Sigmoid colon (tissue), 7 donors: Measurements from ENCODE around the gene TAF11L11. TPM values are rescaled to one million over a fixed set of nuclear protein-coding genes. Genes with fewer than 3 reads are reported as not detected.
"Not testable (repeated sequence)": the region's sequence is repeated elsewhere in the genome, so short reads cannot be mapped to it uniquely, and the experiment has no call there.

ENCODE experiments used
- DNase-seq: peaks from one replicate; pipeline ENCODE4 v3.0.0-alpha.2; 2019
- H3K27ac ChIP-seq, 4 donors: fragments of 200-600 bp; sonication (generic); one replicate each; pipeline ENCODE4 v1.5.1; 2016 to 2019; ENCODE audit warnings: mild to moderate bottlenecking in 1 of 4
- H3K27me3 ChIP-seq, 3 donors: fragments of 200-600 bp; sonication (generic); one replicate each; pipeline ENCODE4 v1.5.1; 2019; ENCODE audit warnings: mild to moderate bottlenecking in 1 of 3
- H3K36me3 ChIP-seq, 4 donors: fragments of 200-600 bp; sonication (generic); one replicate each; pipeline ENCODE4 v1.5.1; 2016 to 2019
- H3K4me1 ChIP-seq, 4 donors: fragments of 200-600 bp; sonication (generic); one replicate each; pipeline ENCODE4 v1.5.1; 2017 to 2019
- H3K4me3 ChIP-seq, 4 donors: fragments of 200-600 bp; sonication (generic); one replicate each; pipeline ENCODE4 v1.5.1; 2017 to 2019; ENCODE audit warnings: mild to moderate bottlenecking in 2 of 4, moderate library complexity in 1 of 4
- H3K9me3 ChIP-seq, 4 donors: fragments of 200-600 bp in 3 of 4; sonication (generic) in 3 of 4; one replicate each; pipeline versions ENCODE4 v1.5.1 to v1.6.1; 2013 to 2019
- CTCF ChIP-seq, 4 experiments: fragments of 450-650 bp in 3 of 4; fragments of 200-600 bp in 1 of 4; IDR thresholded peaks; one replicate each; pipeline ENCODE4 v1.5.1; 2016 to 2019; ENCODE audit warnings: antibody characterized with exemption in 4 of 4, mild to moderate bottlenecking in 3 of 4, moderate library complexity in 2 of 4
- EP300 ChIP-seq, 4 donors: sonication (generic); formaldehyde crosslinking; IDR thresholded peaks; one replicate each; pipeline ENCODE4 v1.6.1; 2017; ENCODE audit warnings: antibody characterized with exemption in 4 of 4
- POLR2A ChIP-seq, 2 donors: fragments of 450-650 bp; IDR thresholded peaks; one replicate each; pipeline ENCODE4 v1.6.1; 2016; ENCODE audit warnings: antibody characterized with exemption in 2 of 2, mild to moderate bottlenecking in 2 of 2, moderate library complexity in 2 of 2
- POLR2AphosphoS5 ChIP-seq, 4 donors: sonication (generic); formaldehyde crosslinking; IDR thresholded peaks; one replicate each; pipeline ENCODE4 v1.6.1; 2017; ENCODE audit warnings: antibody characterized with exemption in 4 of 4
- WGBS, 2 donors: extraction: QIAGEN DNeasy Blood & Tissue Kit; methylation state at CpG; one replicate each; pipeline ENCODE4 v1.1.7; 2013; 5-methylcytosine and 5-hydroxymethylcytosine counted together
- intact Hi-C: fragments of 100-400 bp; cut with DNase I; formaldehyde crosslinking; loops from one replicate; pipeline ENCODE4 v1.15.1; 2023
- polyA plus RNA-seq, 3 donors: library from polyadenylated mRNA; stranded (reverse); fragments of 200-250 nt; gene quantifications; one replicate each; pipeline ENCODE4 v1.2.3, GENCODE V29; 2013
- small RNA-seq, 3 donors: library from RNA; depleted of rRNA; stranded (forward); fragments of <200 nt; gene quantifications; one replicate each; pipeline ENCODE3, GENCODE V24; 2016
- total RNA-seq, 4 donors: library from RNA; depleted of rRNA; stranded (reverse); fragments of >200 nt; gene quantifications; one replicate each; pipeline ENCODE4 v1.1.0, GENCODE V29; 2016
- donor health status: healthy with polysubstance abuse.
- donor health status: Bipolar disorder and iron deficiency.
- donor health status: healthy.

Gene TAF11L11
- total and polyA plus RNA-seq, 7 donors, result not detected

DNA sequence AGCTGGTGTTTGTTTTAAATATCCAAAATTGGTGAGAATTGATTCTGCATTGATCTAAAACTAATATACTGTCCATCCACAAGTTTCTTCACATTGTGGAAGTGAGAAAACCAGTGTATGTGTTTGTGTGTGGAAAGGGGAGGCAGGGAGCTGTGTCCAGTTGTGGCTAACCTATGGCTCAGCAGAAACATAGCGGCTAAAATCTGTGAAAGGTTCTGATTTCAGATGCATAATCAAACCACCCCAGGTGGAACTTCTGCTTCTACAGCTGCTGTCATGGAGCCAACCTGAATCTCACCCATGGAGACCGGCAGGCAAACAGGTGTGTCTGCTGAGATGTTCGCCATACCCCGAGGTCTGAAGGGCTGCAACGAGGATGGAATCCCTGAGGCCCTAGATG lies 30.2 kb downstream of the TAF11L11 start, which contains the start of gene TAF11L14:
Gene TAF11L14, plus strand, starts transcription at position 301 of the 400 bp plus-strand sequence.
- no peaks in the 10 kb centered on the region for H3K36me3 ChIP-seq
- H3K4me1 ChIP-seq, result no peaks in the 10 kb centered on the region
- WGBS, 2 donors, result 87 to 91% methylated on average over 5 of the region's 5 CpGs
- intact Hi-C loops, result no loop called here
- no peak within 1 kb of the TSS for H3K4me3 ChIP-seq
- no peak within 1 kb of the TSS for H3K27ac ChIP-seq
- H3K9me3 ChIP-seq, result no peaks in the 10 kb centered on the region
- no peak for DNase-seq
- H3K27me3 ChIP-seq, result no peaks in the 10 kb centered on the region
- TF ChIP-seq POLR2AphosphoS5 (IDR thresholded peaks at IDR 0.05) (no peak), POLR2A (IDR thresholded peaks at IDR 0.05) (no peak), EP300 (IDR thresholded peaks at IDR 0.05) (no peak), CTCF (IDR thresholded peaks at IDR 0.05) (no peak)

- 93 to 94% methylated on average over 10 of the region's 10 CpGs for WGBS, 2 donors
- DNase-seq, H3K4me3 ChIP-seq, H3K9me3 ChIP-seq, H3K27me3 ChIP-seq, intact Hi-C loops, H3K4me1 ChIP-seq, H3K36me3 ChIP-seq, H3K27ac ChIP-seq: not testable (repeated sequence)
These were observed 45.2 kb downstream of the TAF11L11 start for GRCh38 chr5:17649232-17649631.

- H3K36me3 ChIP-seq, H3K4me1 ChIP-seq, H3K27ac ChIP-seq, H3K9me3 ChIP-seq, DNase-seq, intact Hi-C loops, H3K27me3 ChIP-seq, H3K4me3 ChIP-seq: not testable (repeated sequence)
- 96% methylated on average over 32 of the region's 32 CpGs for WGBS, 2 donors
These were observed 51.3 kb downstream of the TAF11L11 start for GRCh38 chr5:17655201-17655759.

Small RNAs within 50 kb of the gene (small RNA-seq; reads per million reads assigned to genes)
- gene AC233724.1 (0 reads per million in 3 donors), gene AC233724.2 (0 reads per million in 3 donors), gene AC233724.3 (0 reads per million in 3 donors), gene AC233724.4 (0 reads per million in 3 donors), gene AC233724.6 (0 reads per million in 3 donors), gene AC233724.7 (0 reads per million in 3 donors)

Other genes starting within 250 kb of the TAF11L11 start
- not detected for gene TAF11L2, start 106.0 kb upstream of the TAF11L11 start, total RNA-seq
- gene TAF11L2, start 106.0 kb upstream of the TAF11L11 start, polyA plus RNA-seq, result not detected
- gene TAF11L3, start 85.8 kb upstream of the TAF11L11 start, total RNA-seq, result not detected
- gene TAF11L3, start 85.8 kb upstream of the TAF11L11 start, polyA plus RNA-seq, result not detected
- gene TAF11L4, start 82.4 kb upstream of the TAF11L11 start, total RNA-seq, result not detected
- not detected for gene TAF11L4, start 82.4 kb upstream of the TAF11L11 start, polyA plus RNA-seq
- gene TAF11L5, start 78.9 kb upstream of the TAF11L11 start, total RNA-seq, result not detected
- not detected for gene TAF11L5, start 78.9 kb upstream of the TAF11L11 start, polyA plus RNA-seq
- not detected for gene TAF11L6, start 75.5 kb upstream of the TAF11L11 start, total RNA-seq
- gene TAF11L6, start 75.5 kb upstream of the TAF11L11 start, polyA plus RNA-seq, result not detected
- gene TAF11L7, start 18.4 kb upstream of the TAF11L11 start, total RNA-seq, result not detected
- gene TAF11L7, start 18.4 kb upstream of the TAF11L11 start, polyA plus RNA-seq, result not detected
- gene TAF11L8, start 13.2 kb upstream of the TAF11L11 start, total RNA-seq, result not detected
- not detected for gene TAF11L8, start 13.2 kb upstream of the TAF11L11 start, polyA plus RNA-seq
- gene TAF11L9, start 9.8 kb upstream of the TAF11L11 start, total RNA-seq, result not detected
- gene TAF11L9, start 9.8 kb upstream of the TAF11L11 start, polyA plus RNA-seq, result not detected
- not detected for gene TAF11L10, start 6.4 kb upstream of the TAF11L11 start, total RNA-seq
- gene TAF11L10, start 6.4 kb upstream of the TAF11L11 start, polyA plus RNA-seq, result not detected
- gene TAF11L12, start 6.2 kb downstream of the TAF11L11 start, total RNA-seq, result not detected
- gene TAF11L12, start 6.2 kb downstream of the TAF11L11 start, polyA plus RNA-seq, result not detected
- gene TAF11L13, start 27.9 kb downstream of the TAF11L11 start, total RNA-seq, result not detected
- gene TAF11L13, start 27.9 kb downstream of the TAF11L11 start, polyA plus RNA-seq, result not detected
- gene TAF11L14, start 30.3 kb downstream of the TAF11L11 start, total RNA-seq, result not detected
- gene TAF11L14, start 30.3 kb downstream of the TAF11L11 start, polyA plus RNA-seq, result not detected